Head of caudate nucleus (tissue), 42 donors: ENCODE data around the gene ARHGEF12.

Source experiments
- DNase-seq, 42 donors: peaks; one replicate each; pipeline versions ENCODE4 v3.0.0 to v3.0.0-alpha.2; 2020 to 2021; ENCODE audit warnings: mixed read lengths in 7 of 42
- intact Hi-C: fragments of 100-400 bp; cut with DNase I; formaldehyde crosslinking; loops from one replicate; pipeline ENCODE4 v1.15.0; 2022

The ARHGEF12 gene

GRCh38 chr11:120399307-120399706, 63.1 kb downstream of the ARHGEF12 start:
- intact Hi-C loops = no loop called here
- DNase-seq = no peak

- DNase-seq = peak in 2 of 42 donors; percentile 11 to 39
- intact Hi-C loops = no loop called here
Observed at GRCh38 chr11:120400564-120401364, 64.6 kb downstream of the ARHGEF12 start.

- intact Hi-C loops = no loop called here
- no peak for DNase-seq
Observed at GRCh38 chr11:120401506-120401905, 65.3 kb downstream of the ARHGEF12 start.

DNA sequence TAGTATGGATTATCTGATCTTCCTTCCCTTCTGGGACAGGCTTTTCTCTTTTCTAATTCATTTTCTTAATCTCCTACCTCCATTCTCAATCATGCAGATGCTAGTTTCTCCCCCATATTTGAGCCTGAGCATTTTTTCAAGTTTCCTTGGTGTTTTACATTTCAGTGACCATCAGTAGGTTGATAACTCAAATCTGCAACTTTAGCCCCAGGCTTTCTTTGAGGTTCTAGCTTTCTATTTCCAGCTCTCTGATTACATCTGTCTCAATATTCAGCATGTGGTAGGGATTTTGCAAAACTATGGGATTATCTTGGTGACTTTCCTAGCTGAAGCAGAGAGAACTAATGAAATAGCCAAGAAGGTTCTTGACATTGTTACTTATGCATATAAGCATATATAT, 67.8 kb downstream of the ARHGEF12 start:
- no peak for DNase-seq
- intact Hi-C loops = no loop called here

DNA sequence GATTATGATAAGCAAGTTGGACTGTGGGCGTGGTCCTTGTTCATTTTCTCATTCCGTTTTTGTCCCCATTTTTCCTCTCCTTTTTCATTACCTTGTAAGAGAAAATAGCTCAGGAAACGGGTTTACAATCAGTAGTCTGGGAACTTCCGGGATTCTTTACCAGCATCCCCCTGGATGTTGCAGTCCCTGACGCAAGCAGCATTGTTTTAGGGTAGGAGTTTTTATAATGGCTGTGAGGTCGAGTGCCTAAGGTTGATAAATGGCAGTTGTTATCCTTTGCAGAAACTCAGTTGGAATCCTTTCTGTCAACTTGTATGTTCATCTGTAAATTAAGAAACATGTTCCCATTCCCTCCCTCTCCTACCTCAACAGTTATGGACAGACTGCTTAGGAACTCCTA, 68.3 kb downstream of the ARHGEF12 start:
- no peak for DNase-seq
- intact Hi-C loops = no loop called here

- DNase-seq = no peak
- intact Hi-C loops = no loop called here
Observed at GRCh38 chr11:120409655-120410054, 73.4 kb downstream of the ARHGEF12 start.

GRCh38 chr11:120410622-120411380, 74.6 kb downstream of the ARHGEF12 start:
- no peak for DNase-seq
- intact Hi-C loops = no loop called here

GRCh38 chr11:120413480-120413879, 77.3 kb downstream of the ARHGEF12 start:
- intact Hi-C loops = no loop called here
- no peak for DNase-seq

GRCh38 chr11:120420572-120420971, 84.4 kb downstream of the ARHGEF12 start:
- intact Hi-C loops = no loop called here

DNA sequence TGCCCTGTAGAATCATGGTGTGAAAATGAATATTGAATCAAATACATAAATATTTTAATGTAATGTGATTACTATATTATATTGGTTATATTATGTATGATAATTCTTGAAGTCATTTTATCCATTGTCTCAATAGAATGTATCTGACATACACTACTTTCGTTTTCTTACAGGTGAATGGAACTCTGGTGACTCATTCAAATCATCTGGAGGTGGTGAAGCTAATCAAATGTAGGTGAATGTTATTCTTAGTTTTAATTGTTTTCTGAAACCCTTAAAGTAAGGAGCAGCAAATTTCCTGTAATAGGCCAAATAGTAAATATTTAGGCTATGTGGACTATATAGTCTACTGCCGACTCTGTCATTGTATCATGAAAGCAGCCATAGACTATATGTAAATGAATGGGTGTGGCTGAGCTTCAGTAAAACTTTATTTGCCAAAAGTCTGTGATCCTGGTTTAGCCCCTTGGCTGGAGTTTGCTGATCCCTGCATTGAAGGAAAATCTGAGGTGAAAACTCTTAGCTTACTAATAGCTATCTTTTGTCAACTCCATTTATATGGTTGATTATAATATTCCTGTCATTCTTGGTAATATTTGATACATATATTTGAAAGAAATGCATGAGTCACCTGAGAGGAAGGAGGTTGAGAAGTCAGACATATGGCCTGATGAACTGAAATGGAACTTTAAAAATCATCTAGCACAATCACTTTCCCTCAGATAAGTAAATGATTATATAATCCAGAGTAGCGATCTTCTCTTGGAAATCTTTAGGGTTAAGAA, 88.2 kb downstream of the ARHGEF12 start:
- intact Hi-C loops = no loop called here
- DNase-seq = peak in 1 of 42 donors; percentile 8

More at GRCh38 chr11:120420572-120420971, 84.4 kb downstream of the ARHGEF12 start:
- DNase-seq = no peak

DNA sequence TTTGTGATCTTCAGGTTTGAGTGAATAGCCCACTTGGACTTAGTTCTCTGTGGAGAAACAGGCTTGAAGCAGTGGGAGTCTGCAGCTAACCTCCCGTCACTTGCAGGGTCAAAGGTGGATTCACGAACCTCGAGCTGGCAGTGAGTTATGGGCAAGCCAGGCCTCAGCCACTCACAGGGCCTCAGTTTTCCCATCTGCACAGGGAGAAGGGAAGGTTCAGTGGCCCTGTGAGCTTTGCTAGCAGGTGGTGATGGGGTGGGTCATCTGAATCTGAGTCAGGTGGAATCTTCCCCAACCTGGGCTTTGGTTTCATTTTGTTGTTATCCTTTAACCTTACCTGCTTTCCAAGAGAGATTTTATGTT, 88.7 kb downstream of the ARHGEF12 start:
- intact Hi-C loops = no loop called here

GRCh38 chr11:120425527-120425926, 89.3 kb downstream of the ARHGEF12 start:
- intact Hi-C loops = no loop called here
- no peak for DNase-seq

More for the DNA sequence above, 88.7 kb downstream of the ARHGEF12 start:
- DNase-seq = no peak

GRCh38 chr11:120430146-120430545, 93.9 kb downstream of the ARHGEF12 start:
- intact Hi-C loops = no loop called here
- DNase-seq = no peak

GRCh38 chr11:120431633-120432032, 95.4 kb downstream of the ARHGEF12 start:
- intact Hi-C loops = no loop called here
- no peak for DNase-seq

DNA sequence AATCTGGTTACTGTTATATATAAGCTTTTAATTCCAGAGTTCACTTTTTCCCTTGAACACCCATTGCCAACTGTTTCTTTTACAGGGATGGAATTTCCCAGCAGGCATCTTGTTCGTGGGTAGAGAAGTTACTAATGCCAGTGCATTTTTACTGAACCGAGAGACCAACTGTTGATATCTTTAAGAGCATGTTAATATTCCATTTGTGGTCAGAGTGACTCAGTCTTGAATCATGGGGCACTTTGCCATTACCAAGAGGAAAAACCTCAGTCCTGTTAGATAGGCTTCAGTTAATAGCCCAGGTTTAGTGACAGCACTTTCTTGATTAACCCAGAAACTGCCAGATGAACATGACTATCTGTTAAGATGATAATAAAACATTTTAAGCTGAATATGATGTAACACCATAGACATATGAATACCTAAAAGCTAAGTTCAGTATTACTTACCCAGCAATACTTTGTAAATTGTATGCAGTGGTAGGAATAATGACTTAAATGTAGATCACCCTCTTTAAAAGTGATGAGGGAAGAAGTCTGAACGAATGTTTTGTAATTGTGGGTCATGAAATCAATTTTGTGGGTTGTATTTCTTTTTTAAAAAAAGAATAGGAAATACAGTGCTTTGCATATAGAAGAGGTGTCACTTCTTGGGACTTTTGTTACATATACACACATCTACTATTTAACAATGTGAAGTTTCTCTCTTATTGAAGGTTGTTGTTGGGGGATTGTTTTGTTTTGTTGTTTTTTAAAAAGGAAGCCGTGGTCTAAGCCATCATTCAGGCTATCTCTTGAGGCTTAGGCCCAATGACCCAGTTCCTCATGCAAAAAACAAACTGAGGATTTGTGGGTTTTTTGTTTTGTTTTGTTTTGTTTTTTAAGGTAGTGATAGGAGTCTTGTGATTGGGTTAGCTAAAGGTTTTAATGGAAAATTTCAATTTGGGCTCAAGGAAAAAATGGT, 96.1 kb downstream of the ARHGEF12 start:
- DNase-seq = peak in 3 of 42 donors; percentile 4 to 41 (median 17)
- intact Hi-C loops = no loop called here

DNA sequence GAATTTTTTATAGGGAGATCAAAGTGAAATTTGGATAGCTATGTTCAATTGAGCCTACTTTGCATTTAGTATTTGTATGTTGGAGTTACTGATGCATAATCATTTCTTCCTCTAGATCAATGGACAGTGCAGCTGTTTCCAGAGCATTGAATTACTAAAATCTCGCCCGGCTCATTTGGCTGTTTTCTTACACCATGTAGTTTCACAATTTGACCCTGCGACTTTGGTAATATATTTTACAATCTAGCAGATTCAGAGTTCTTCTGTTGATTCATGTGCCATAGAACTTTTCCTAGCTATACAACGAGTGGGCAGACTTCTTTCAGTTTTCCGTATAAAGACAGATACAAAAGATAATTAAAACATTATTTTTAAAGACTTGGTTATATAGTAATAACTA, 105.4 kb downstream of the ARHGEF12 start:
- intact Hi-C loops = no loop called here

GRCh38 chr11:120442031-120442430, 105.8 kb downstream of the ARHGEF12 start:
- intact Hi-C loops = no loop called here
- DNase-seq = no peak

More for the DNA sequence above, 105.4 kb downstream of the ARHGEF12 start:
- DNase-seq = no peak

- intact Hi-C loops = no loop called here
- DNase-seq = no peak
Observed at GRCh38 chr11:120446802-120447201, 110.6 kb downstream of the ARHGEF12 start.

DNA sequence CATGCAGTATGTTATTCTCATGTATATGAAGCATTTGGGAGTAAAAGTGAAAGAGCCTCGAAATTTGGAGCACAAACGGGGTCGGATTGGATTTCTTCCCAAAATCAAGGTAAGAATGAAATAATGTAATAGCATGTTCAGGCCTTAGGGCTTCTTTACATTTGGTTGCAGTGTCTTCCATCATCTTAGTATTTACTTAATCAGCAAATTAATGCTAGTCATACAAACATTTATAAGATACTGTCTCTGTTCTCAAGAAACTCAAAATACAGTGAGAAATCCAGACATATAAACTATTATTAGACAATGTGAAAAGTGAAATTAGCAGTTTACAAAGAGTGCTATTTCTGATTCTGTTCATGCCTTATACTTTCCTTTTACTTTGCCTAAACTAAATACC, 112.0 kb downstream of the ARHGEF12 start:
- intact Hi-C loops = no loop called here
- no peak for DNase-seq
